HUDEP-2 (cell line): ENCODE results near the gene HSF2BP.
"Not testable (repeated sequence)": the region's sequence is repeated elsewhere in the genome, so short reads cannot be mapped to it uniquely, and the experiment has no call there.

Experiments used
- DNase-seq, 76 experiments: peaks; one replicate each; lab custom pipeline; 2025; ENCODE audit not compliant: unreplicated experiment in 76 of 76; lab: John Stamatoyannopoulos, UW

HSF2BP gene

DNA sequence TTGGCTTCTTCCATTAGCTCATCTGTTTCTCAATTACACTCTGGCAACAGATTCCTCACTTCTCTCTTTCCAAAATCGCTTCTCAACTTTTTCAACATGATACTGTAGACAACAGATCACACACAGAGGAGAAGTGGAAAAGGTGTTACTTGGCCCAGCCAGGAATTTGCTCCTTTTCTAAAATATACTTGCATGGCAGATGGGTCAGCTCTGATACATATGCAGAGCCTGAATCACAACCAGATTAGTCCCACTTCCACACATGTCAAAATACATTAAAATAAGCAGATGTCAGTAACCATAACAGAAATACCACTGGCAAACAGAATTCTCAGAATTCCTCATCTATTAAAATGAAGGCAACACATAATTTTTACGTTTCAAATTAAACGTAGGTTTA is 89.1 kb downstream of the HSF2BP start:
- DNase-seq = not testable (repeated sequence)

DNA sequence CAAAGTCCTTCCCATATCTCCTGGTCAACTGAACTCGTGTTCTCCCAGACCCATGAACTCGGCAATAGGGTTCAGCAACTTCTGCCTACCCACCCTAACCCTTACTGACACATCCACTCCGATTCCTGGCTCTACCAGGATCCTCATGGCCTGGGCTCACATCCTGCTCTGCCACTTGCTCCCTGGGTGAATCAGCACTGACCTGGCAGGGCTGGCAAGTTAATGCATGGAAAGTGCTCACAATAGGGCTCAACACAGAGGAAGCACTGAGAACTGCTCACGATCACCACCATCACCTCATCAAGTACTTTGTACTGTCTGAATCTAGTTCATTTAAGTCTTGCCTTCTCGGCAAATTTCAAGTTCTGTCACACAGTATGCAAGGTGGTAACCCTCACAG is 96.8 kb downstream of the HSF2BP start:
- DNase-seq = not testable (repeated sequence)

DNA sequence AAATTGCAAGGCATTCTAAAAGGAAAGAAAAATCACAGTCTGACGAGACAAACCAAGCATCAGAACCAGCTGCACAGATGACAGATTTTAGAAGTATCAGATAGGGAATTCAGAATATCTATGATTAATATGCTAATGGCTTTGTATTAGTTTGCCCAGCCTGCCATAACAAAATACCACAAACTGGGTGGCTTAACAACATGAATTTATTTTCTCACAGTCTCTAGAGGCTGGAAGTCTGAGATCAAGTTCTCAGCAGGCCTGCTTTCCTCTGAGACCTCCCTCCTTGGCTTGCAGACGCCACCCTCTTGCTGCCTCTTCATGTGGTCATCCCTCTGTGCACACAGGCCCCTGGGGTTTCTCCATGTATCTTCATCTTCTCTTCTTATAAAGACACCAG is 118.7 kb downstream of the HSF2BP start:
- not testable (repeated sequence) for DNase-seq

DNA sequence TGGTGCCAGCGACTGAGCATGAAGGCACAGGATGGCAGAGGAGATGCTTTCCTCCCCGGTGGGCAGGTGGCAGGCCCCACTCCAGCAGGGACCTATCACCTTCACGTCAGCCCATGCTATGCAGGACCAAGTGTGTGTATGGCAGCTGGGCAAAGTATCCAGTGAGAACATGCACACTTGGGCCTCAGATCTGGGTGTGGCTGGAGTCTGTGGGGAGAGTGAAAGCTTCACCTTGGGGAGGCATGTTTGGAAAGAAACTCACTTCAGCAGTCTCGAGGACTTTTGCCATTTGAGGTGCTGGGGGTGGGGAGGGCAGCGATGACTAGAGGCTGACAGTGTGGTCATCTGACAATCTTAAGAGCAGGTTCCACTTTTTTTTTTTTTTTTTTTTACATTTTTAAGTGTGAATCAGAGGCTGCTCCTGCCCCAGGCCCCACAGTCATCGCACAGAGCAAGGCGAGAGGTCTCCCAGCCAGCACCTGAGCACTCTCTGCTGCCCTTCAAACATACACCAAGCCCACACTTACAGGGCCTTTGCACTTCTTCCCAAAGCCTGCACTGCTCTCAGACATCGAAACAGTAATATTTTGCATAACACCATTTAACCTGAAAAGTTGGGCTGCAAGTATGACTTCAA is 136.7 kb downstream of the HSF2BP start:
- not testable (repeated sequence) for DNase-seq

DNA sequence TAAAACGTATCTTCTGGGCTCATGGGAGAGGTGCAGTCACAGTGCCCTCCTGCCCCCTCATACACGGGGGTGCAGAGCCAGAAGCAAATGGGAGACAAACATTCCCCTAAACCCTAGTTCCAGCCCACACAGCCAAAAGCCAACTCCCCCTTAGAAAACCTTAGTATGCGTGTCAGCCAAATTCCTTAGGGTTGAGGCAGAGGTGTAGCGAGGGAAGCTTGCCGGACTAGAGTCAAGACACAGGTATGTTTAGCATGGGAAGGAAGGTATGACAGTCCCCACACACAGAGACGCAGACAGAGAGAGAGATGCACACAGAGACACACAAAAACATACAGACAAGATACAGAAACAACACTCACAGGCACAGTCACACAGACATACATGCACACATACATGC is 141.6 kb downstream of the HSF2BP start:
- not testable (repeated sequence) for DNase-seq

DNA sequence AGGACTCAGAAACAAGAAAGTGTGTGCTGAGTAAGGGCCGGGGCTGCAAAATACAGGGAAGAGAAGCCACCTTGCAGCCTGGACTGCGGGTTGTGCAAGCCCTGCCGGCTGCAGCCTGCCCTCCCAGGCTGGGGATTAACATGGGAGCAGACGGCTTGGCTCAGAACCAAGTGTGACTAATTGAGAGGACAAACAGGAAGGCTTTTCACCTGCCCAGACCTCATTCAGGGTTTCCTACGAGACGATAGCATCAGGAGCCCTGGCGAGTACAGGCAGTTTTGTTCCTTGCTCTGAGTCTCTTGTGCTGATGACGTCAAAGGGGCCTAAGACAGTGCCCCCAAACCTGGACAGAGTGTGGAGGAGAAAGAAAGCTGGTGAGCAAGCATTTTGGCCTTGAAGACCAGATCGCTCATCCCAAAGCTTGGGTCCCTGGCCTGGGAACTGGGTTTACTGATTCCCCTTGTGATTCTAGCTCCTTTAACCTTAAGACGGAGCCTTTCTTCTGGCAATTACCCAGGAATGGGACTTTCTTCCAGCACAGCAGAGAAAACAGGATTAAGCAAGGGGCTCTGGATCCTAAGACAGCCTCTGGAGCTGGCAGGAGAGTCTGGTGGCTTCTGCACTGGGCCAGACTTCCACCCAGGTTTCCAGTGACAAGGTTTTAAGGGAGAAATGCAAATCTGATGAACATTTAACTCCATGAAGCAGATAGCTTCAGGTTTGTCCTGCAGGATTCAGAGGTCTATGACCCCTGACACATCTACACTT is 142.2 kb downstream of the HSF2BP start:
- DNase-seq = not testable (repeated sequence)

DNA sequence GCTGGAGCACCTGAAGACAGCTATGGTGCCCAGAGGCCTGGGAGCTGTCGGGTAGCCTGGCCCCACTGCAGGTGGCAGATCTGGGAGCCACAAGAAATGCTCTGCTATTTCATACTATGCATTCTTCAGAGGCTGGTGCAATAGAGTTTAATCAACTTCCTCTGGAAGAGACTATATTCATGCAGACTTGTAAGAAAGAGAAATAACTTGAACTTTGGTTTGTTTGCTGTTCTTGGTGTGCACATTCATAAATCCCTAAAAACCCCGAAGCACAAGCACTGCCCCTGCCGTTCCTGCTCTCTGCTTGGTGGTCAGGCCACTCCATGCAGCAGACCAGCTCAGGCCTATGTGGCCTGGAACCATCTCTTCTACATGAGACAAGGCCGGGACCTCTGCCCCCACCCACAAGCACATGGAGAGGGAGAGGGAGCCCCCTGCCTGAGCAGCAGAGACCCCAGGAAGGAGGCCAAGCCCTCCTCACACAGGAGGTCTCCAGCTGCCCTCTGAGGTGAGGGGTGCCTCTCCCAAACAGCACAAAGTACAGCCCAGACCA is 142.9 kb downstream of the HSF2BP start:
- not testable (repeated sequence) for DNase-seq

DNA sequence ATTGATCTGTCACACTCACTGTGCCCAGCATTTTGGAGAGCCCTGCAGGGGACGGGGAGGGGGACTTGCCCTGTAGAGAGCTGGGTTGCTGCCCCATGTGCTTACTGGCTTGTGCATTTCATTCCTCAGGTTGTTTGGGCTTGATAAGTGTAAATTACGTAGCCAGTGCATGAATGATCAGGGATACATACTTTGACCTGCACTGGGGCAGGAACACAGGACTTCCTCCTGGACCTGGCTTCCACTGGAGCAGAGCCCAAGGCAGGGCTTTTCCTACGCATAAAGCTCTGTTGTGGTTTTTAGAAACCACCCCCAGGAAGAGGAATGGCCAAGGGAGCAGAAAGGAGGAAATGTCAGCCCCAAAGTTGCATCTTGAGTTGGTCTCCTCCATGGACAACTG is 144.5 kb downstream of the HSF2BP start:
- DNase-seq = not testable (repeated sequence)

DNA sequence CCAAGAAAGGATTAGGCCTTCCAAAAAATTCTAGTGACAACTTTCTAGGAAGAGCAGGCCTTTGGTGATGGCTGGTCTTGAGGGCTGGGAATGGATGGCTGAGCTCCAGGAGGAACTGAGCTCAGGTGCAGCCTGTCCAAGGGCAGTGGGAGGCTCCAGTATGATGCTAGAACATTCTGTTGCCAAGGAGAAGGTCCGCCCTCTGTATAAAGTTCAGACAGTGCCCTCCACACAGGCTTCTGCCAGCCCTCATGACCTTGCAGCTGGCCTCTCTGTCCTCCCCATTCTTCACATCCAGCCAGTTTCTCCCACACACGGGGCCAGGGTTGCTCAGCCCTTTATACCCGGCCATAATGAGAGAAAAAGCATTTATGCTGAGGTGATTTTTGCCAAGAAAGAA is 146.3 kb downstream of the HSF2BP start:
- not testable (repeated sequence) for DNase-seq

DNA sequence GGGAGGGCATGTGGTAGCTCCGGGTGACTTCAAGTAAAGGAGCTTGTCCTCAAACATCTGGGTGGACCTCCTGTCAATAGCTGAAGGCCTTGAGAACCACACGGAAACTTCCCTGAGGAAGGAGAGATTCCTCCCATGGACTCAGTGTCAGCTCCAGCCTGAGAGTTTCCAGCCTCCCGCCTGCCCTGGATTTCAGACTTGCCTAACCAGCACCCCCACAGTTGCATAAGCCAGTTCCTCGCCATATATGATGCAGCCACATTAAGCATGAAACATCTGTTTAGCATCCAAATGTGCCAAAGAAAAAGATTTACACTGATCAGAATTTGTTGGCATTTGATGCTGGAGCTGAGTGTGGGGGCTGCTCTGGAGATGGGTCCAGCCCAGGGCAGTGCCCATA is 148.1 kb downstream of the HSF2BP start:
- not testable (repeated sequence) for DNase-seq

DNA sequence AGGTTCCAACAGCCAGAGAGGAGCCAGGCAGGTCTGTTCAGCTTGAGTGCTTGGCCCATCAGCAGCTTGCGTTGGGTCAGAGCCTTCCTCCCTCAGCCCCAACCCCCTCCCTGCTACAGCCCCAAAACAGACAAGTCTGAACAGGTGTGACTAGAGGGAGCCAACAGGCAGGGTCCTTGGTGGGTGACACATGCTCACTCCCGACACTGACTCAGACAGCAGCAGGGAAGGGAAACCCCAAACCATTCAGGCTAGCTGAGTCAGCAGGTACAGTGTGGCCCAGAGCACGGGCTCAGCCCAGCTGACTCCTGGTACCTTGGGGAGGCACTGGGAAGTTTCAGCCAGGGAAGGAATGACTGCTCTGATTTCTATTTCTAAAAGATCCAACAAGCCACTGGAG is 148.6 kb downstream of the HSF2BP start:
- not testable (repeated sequence) for DNase-seq

DNA sequence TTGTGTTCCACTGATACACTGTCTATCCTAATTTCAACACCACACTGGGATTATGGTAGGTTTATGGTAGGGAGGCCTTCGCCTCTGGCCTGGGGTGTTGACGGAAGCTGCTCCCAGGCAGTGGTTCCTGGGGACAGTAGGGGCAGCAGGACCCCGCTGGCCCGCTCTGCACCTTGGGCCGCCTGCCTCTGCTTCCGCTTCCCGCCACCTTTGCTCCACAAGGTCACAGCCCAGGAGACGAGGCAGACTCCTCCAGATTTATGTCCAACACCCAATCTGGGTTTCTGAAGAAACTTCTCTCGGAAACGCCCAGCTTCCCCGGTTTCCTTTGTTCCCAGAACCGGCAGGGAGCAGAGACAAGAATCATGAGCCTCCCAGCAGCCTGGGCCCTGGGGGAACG is 155.4 kb downstream of the HSF2BP start:
- not testable (repeated sequence) for DNase-seq

DNA sequence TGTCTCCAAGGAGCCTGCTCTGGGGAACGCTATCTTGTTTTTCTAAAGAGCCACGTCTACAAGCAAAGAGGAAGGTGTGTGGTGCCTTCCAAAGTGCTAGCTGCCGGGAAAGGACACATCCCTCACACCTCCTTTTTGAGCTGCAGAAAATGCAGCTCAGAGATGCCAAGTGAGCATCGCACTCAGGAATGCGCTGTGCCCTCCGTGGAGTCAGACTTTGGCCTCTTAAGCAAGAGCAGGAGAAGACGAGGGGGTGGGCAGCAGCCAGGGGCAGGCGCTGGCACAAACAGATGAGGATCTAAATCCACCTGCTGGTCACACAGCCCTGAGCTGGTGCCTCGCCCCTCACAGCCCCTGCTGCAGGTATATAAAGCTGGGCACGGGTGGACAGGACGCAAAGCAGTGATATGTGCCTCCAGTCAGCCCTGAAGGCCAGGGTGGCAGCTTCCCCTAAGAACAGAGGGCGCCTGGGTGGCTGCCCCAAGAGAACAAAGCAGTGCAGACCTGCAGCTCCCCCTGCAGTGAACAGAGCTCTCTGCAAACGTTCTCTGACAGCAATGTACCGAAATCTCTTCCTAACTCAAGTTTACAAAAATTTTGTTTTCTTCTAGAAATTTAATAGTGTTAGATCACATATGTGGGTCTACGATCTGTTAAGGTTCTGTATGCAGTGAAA is 156.1 kb downstream of the HSF2BP start:
- DNase-seq = not testable (repeated sequence)

DNA sequence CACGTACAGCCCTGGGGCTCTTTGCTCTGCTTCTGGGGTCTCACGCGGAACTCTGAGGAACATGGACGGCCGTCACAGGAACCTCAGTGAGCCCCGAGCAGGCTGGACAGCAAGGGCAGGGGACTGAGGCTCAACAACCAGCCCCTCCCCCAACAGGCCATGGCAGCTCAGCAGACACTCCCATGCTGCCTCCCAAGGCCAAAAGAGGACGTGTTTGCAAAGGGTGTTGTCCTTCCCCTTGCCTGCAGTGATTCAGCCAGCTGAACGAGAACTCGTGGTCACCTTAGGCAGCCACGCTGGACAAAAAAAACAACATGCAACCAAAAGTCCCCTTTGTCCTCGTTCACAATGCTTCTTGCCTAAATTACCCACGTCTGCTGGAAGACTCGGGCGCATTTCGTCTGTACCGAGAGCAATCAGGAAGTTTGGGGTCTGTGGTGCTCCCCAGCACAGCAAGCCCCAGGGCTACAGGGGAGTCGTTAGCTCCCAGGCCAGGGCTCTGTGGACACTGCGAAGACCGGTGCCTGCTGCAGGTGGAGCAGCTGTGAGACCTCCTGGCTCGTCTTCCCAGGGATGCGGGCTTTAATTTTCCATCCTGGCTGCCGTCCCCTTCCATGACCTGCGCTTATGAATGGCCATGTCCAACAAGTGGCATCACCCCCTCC is 156.7 kb downstream of the HSF2BP start:
- not testable (repeated sequence) for DNase-seq

DNA sequence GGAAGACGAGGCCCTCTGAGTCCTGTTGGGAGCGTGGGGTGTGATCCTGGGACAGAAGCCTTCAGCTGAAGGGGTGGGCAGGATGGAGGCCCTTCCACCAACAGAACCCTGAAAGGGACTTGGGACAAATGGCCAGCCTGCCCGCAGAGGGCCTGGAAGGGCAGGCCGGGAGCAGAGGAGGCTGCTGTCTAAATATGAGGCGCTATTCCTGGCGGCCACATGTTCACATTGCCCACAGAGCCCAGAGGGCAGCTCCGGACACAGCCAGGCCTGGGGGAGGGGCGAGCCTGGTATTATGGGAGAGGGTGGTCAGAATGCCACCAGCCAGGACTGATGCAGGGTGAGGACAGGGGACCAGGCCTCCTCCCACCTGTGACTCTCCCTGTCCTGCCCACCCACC is 160.4 kb downstream of the HSF2BP start:
- DNase-seq = not testable (repeated sequence)

DNA sequence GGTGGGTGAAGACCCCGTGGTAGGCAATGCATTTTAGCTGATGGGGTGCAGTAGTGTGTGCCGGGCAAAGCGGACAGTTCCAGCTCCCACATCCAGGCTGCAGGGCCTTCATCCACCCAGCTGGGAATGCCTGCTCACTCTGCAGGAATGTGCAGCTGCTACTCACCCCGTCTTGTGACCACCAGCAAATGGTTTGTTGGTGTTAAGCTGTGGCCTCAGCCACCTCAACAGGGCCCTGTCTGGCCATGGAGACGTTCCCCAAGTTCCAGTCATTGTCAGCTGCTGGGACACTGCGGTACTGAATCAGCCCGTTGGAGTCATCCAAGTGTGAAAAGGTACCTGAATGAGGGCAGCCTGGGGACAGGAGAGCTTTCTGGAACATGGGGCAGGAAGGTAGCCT is 161.2 kb downstream of the HSF2BP start:
- DNase-seq = not testable (repeated sequence)

DNA sequence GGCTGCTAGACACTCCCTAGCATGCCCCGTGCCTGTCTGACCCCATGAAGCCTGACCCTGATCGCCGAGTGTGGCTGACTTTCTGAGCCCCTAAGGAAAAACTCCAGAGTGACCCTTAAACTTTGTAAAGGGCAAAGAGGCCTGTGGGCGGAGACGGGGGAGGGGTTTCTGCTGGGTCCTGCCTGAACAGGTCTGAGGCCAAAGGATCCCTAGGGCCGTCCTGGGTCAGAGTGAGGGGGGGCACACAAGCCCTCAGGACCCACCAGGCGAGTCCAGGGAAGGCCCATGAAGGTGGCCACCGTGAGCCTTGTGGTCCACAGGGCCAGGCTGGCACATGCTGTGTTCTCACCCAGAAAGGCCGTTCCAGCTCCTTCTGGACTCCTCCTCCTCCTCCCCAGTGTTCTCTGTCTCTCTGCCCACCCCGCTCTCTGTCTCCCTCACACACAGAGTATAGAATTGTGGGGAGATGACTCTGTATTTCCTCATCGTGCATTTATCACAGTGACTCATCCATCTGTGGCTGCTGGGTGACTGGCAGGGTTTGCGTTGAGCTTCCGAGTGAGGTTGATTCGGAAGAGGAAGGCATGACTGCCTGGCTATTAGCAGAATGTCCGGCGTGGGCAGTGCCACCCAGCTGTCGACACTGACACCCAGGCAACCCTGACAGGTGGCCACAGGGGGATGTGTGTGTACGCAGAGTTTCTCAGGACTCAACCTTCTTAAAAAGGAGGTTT is 164.8 kb downstream of the HSF2BP start:
- DNase-seq = not testable (repeated sequence)

DNA sequence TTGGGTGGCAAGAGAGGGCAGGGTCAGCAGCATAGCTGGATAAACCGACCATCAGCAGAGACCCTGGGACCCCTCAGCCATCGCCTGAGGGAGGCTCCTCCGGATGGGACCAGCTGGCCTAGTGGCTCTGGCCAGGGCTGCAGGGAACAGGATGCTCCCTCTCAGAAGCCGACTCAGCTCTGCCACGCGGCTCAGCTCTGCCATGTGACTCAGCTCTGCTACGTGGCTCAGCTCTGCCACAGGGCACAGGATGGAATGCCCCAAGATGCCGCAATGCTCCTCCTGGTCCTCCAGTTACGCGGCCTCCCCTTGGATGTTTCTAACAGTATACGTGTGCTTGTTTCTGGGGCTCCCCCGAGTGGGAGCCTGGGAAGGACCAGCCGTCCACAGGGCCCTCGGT is 165.8 kb downstream of the HSF2BP start:
- DNase-seq = not testable (repeated sequence)

DNA sequence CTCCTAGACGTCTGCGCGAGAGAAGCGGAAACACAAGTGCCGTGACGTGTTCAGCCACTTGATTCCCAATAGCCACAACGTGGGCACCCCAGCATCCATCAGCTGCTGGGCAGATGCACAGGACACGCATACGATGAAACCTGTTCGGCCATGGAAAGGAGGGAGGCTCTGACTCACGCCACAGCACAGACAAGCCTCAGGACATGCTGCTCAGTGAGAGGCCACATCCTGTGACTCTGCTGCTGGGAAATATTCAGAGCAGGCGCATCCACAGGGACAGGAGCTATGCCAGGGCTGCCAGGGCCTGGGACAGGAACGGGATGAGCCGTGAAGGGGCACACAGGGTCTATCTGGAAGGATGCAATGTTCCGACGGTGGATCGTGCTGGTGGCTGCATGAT is 171.1 kb downstream of the HSF2BP start:
- not testable (repeated sequence) for DNase-seq

DNA sequence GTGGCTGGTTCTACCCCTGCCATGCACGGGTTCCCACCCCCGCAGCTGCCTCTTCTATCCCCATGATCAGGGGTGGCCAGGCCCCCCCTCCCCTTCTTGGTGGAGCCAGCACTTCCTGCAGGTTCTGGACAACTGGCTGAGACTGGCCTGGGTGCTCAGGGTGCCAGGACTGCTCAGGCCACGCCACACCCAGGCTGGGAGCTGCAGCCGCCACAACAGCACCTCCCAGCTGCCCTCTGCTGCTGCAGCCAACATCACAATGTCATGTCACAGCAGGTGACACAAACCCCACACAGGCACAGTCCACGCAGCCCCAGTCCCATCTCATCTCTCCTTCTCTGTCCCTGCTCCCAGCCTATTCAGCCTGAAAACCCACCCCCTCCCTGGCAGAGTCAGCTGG is 173.2 kb downstream of the HSF2BP start:
- DNase-seq = not testable (repeated sequence)
